Skin epidermis (tissue), 12 donors: ENCODE results near the gene ORM1.
A peak's percentile ranks its signal among the peaks of the same experiment; 100 is the strongest.
"Not testable (repeated sequence)": the region's sequence is repeated elsewhere in the genome, so short reads cannot be mapped to it uniquely, and the experiment has no call there.

ENCODE experiments used
- H3K27ac ChIP-seq, 21 experiments: fragments of 200-600 bp; sonication (generic) in 11 of 21; one replicate each; pipeline ENCODE4 v1.5.0; 2020; ENCODE audit warnings: mild to moderate bottlenecking in 3 of 21, inconsistent platforms in 2 of 21, moderate library complexity in 2 of 21
- H3K4me3 ChIP-seq, 7 experiments: fragments of 200-600 bp; sonication (generic) in 2 of 7; one replicate each; pipeline ENCODE4 v1.5.0; 2020; ENCODE audit warnings: inconsistent platforms in 2 of 7, mild to moderate bottlenecking in 2 of 7, moderate library complexity in 1 of 7

ORM1 gene

DNA sequence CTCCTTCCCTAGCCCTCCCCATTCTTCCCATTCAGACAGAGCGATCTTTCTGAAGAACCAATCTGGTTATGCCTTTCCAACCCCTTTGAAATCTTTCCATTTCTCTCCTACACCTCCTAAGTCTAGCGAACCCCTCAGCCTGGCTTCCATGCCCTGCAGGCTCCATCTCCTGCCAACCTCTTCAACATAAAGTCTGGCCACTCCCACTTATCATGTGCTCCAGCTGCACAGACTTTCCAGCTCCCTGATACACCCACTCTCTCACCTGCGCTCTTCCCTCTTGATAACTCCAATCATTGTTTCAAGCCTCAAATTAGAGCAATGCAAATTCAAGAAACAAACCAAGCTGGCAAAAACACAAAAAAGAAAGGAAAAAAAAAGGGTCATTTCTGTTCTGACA, 3.8 kb upstream of the ORM1 start:
- no peak overlapping the region for H3K4me3 ChIP-seq

GRCh38 chr9:114320710-114321109, 2.2 kb upstream of the ORM1 start:
- not testable (repeated sequence) for H3K27ac ChIP-seq, H3K4me3 ChIP-seq

More for the DNA sequence above, 3.8 kb upstream of the ORM1 start:
- no peak overlapping the region for H3K27ac ChIP-seq

DNA sequence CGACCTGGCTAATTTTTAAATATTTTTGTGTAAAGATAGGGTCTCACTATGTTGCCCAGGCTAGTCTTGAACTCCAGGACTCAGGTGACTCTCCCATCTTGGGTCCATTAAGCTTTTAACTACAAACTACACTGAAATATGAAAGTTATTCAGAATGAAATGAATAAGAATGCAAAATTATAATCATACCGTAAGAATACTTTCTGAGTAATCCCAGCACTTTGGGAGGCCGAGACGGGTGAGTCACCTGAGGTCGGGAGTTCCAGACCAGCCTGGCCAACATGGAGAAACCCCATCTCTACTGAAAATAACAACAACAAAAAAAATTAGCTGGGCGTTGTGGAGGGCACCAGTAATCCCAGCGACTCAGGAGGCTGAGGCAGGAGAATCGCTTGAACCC, 1.1 kb upstream of the ORM1 start:
- Histone ChIP-seq H3K4me3 (no peak overlapping the region), H3K27ac (no peak overlapping the region)

DNA sequence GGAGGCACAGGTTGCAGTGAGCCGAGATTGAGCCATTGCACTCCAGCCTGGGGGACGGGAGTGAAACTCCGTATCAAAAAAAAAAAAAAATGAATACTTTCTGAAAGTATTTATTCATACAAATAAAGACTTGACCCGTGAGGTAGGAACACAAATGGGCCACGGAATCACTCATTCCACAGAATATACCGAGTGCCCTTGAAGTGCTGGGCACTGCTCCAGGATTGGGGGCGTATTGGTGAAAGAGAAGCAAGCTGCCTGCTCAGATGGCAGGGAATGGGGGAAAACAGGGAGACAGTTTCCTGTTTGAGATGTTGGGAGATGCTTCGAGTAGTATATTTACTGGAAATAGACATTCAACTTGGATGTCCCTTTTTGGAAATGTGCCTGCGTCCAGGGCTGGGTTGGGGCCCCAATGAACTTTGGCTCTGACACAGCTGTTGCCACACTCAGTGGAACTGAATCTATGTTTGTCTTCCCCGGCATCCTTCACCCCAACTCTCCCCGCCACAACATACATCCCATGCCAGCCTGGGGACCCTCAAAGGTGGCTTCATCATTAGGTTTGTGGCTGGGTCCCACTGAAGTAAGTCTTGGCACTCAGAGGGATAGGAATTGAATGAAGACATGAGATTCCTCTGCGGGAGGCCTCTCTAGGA, 609 bp upstream of the ORM1 start:
- not testable (repeated sequence) for H3K27ac ChIP-seq, H3K4me3 ChIP-seq

DNA sequence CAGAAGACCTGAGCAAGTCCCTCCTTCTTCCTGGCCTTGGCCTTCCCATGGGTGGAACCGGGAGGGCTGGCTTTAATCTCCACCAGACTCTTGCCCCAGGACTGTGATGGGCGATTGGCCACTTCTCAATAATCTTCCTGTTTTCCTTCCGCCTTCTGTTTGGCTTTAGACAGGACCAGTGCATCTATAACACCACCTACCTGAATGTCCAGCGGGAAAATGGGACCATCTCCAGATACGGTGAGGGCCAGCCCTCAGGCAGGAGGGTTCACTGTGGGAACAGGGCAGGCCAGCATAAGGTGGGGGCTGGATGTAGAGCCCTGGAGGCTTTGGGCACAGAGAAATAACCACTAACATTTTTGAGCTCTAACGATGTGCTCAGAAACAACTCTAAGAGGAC, 951 bp downstream of the ORM1 start:
- not testable (repeated sequence) for H3K27ac ChIP-seq, H3K4me3 ChIP-seq

GRCh38 chr9:114324492-114324891, 1.6 kb downstream of the ORM1 start:
- no peak overlapping the region for H3K27ac ChIP-seq
- no peak overlapping the region for H3K4me3 ChIP-seq

GRCh38 chr9:114324965-114325364, 2.1 kb downstream of the ORM1 start:
- not testable (repeated sequence) for H3K27ac ChIP-seq, H3K4me3 ChIP-seq

GRCh38 chr9:114325684-114326254, 2.9 kb downstream of the ORM1 start:
- not testable (repeated sequence) for H3K4me3 ChIP-seq, H3K27ac ChIP-seq

DNA sequence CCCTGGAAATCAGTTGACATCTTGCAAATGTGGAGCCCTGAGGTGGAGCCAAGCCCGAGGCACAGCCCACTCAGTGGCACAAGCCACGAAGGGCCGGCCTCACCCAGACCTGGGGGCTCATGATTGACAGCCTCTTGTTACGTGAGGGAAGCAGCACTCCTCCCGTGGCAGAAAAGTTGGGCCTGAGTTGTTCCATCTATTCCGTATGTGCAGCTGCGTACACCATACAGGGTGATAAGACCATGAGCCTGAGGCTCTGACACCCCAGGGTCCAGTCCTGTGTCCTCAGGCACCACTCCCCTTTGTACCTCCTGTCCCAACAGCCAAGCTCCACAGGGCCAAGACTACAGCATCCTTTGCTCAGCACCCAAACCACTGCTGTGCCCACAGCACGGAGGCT, 4.9 kb downstream of the ORM1 start:
- no peak overlapping the region for H3K27ac ChIP-seq
- no peak overlapping the region for H3K4me3 ChIP-seq

DNA sequence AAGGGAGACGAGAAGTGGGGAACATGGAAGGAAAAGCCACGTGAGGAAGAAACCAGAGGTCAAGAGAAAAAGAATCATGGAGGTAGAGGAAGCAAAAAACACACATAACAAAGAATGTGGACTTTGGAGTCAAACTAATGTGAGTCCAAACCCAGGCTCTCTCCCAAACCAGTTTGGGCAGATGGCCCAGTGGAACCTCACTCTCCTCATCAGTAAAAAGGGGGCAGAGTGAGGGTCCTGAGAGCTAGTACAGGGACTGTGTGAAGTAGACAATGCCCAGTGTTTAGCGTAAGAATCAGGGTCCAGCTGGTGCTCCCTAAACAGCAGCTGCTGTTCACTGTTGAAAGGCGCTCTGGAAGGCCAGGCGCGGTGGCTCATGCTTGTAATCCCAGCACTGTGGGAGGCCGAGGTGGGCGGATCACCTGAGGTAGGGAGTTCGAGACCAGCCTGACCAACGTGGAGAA, 5.5 kb downstream of the ORM1 start:
- not testable (repeated sequence) for H3K27ac ChIP-seq, H3K4me3 ChIP-seq

DNA sequence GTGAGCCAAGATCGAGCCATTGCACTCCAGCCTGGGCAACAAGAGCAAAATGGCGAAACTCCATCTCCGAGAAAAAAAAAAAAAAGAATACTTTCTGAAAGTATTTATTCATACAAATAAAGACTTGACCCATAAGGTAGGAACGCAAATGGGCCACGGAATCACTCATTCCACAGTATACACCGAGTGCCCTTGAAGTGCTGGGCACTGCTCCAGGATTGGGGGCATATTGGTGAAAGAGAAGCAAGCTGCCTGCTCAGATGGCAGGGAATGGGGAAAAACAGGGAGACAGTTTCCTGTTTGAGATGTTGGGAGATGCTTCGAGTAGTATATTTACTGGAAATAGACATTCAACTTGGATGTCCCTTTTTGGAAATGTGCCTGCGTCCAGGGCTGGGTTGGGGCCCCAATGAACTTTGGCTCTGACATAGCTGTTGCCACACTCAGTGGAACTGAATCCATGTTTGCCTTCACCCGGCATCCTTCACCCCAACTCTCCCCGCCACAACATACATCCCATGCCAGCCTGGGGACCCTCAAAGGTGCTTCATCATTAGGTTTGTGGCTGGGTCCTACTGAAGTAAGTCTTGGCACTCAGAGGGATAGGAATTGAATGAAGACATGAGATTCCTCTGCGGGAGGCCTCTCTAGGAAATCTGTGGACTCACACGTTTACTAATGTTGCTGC, 6.2 kb downstream of the ORM1 start:
- not testable (repeated sequence) for H3K4me3 ChIP-seq, H3K27ac ChIP-seq

DNA sequence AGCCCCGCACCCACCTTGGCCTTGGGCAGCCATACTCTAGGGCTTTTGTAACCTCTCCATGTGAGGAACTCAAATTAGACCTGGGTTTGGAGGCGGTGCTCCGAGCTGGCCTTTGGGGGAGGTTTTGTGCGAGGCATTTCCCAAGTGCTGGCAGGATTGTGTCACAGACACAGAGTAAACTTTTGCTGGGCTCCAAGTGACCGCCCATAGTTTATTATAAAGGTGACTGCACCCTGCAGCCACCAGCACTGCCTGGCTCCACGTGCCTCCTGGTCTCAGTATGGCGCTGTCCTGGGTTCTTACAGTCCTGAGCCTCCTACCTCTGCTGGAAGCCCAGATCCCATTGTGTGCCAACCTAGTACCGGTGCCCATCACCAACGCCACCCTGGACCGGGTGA, 6.7 kb downstream of the ORM1 start, which contains the start of gene ORM2:
TSS of gene ORM2 (plus strand) at position 245 of the 398 bp plus-strand sequence. CDS start at position 281, 36 bp downstream.
- H3K27ac ChIP-seq, H3K4me3 ChIP-seq: not testable (repeated sequence)

DNA sequence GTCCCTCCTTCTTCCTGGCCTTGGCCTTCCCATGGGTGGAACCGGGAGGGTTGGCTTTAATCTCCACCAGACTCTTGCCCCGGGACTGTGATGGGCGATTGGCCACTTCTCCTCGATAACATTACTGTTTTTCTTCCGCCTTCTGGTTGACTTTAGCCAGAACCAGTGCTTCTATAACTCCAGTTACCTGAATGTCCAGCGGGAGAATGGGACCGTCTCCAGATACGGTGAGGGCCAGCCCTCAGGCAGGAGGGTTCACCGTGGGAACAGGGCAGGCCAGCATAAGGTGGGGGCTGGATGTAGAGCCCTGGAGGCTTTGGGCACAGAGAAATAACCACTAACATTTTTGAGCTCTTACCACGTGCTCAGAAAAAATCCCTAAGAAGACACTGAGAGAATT, 7.7 kb downstream of the ORM1 start:
- H3K4me3 ChIP-seq = no peak overlapping the region
- no peak overlapping the region for H3K27ac ChIP-seq

DNA sequence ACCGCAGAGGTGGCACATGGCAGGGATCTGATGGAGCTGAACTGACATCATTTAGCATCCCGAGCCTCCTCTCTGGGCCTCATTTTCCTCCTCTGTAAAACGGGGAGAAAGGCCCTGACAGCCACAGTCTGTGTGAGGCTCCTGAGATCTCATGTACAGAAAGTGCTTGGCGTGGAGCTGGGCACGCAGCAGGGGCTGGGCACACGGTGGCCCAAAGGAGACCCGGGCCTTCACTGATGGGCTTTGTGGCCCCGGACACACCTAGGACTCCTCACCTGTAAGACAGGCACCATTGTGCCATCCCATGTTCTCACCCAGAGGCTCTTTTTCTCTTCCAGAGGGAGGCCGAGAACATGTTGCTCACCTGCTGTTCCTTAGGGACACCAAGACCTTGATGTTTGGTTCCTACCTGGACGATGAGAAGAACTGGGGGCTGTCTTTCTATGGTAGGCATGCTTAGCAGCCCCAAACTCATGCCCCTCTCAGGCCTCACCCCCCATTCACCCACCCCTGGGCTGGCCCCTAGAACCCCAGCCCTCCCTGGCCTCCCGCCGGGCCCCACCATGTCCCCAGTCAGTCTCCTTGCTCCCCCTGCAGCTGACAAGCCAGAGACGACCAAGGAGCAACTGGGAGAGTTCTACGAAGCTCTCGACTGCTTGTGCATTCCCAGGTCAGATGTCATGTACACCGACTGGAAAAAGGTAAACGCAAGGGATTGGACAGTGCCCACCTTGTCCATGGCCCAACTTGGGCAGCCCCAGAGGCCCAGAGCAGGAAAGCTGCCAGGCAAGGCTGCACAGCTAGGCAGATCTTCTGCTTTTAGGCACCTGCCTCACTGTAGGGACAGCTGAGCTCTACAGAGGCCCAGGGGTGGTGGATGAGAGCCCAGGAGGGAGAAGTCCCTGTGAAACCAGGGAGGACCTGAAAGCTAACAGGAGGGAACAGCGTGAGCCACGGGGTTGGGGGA, 8.6 kb downstream of the ORM1 start:
- not testable (repeated sequence) for H3K27ac ChIP-seq, H3K4me3 ChIP-seq

- H3K4me3 ChIP-seq, H3K27ac ChIP-seq: not testable (repeated sequence)
These were observed 9.7 kb downstream of the ORM1 start for GRCh38 chr9:114332474-114333040.

DNA sequence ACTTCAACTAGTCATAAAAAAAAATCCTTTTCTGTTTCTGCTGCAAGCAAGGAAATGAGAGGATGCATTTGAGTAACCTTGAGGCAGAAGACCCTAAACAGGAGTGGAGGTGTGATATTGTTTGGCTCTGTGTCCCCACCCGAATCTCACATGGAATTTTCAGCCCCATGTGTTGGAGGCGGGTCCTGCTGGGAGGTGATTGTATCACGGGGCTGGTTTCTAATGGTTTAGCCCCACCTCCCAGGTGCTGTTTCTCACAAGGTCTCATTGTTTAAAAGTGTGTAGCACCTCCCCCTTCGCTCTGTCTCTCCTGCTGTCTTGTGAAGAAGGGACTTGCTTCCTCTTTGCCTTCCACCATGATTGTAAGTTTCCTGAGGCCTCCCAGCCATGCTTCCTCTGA, 10.8 kb downstream of the ORM1 start:
- not testable (repeated sequence) for H3K4me3 ChIP-seq

GRCh38 chr9:114334490-114334889, 11.6 kb downstream of the ORM1 start:
- H3K4me3 ChIP-seq = no peak overlapping the region
- H3K27ac ChIP-seq = no peak overlapping the region

More for the DNA sequence above, 10.8 kb downstream of the ORM1 start:
- H3K27ac ChIP-seq = not testable (repeated sequence)

DNA sequence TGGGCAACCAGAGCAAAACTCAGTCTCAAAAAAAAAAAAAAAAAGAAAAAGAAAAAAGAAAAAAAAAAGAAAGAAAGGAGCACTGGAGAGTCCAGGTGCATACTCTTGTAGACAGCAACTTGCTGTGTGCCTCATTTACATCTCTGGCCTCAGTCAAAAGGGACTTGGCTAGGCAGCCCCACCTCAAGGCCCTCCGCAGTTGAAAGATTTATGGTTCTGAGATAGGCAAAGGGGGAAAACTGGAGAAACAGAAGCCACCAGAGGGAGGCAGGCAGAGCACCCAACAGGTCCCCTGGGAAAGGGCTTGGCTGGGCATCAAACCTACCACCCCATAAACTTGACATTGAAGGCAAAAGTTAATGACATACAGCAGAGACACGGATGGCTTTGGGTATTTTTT, 12.8 kb downstream of the ORM1 start:
- Histone ChIP-seq H3K4me3 (no peak overlapping the region), H3K27ac (no peak overlapping the region)

GRCh38 chr9:114336157-114336556, 13.3 kb downstream of the ORM1 start:
- H3K27ac ChIP-seq = peak overlapping the region in 1 of 21 experiments; percentile 31
- H3K4me3 ChIP-seq = no peak overlapping the region
